ENCODE measurements around the gene IFT22.

DNA sequence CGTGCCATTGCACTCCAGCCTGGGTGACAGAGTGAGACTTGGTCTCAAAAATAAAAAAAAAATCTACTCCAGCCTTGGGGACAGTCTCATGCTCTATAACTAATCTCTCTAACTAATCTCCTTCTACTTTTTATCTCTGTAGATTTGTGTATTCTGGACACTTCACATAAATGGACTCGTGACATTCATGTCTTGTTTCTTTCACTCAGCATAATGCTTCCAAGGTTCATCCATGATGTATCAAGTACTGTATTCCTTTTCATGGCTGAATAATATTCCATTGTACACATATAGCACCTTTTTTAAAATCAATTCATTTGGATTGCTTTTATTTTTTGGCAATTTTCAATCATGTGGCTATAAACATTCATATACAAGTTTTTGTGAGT lies 31.3 kb upstream of the IFT22 start:
- TF ChIP-seq, protein P1, sequence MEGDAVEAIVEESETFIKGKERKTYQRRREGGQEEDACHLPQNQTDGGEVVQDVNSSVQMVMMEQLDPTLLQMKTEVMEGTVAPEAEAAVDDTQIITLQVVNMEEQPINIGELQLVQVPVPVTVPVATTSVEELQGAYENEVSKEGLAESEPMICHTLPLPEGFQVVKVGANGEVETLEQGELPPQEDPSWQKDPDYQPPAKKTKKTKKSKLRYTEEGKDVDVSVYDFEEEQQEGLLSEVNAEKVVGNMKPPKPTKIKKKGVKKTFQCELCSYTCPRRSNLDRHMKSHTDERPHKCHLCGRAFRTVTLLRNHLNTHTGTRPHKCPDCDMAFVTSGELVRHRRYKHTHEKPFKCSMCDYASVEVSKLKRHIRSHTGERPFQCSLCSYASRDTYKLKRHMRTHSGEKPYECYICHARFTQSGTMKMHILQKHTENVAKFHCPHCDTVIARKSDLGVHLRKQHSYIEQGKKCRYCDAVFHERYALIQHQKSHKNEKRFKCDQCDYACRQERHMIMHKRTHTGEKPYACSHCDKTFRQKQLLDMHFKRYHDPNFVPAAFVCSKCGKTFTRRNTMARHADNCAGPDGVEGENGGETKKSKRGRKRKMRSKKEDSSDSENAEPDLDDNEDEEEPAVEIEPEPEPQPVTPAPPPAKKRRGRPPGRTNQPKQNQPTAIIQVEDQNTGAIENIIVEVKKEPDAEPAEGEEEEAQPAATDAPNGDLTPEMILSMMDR (IDR thresholded peaks at IDR 0.05; ENCODE audit: borderline replicate concordance, extremely low read depth, low read length, poor library complexity, severe bottlenecking) = no peak
- no peak for TF ChIP-seq EZH2 (IDR thresholded peaks at IDR 0.05; ENCODE audit: borderline replicate concordance, low read depth, low read length, severe bottlenecking)

All from DND-41 (cell line).